ENCODE data around the gene SLC66A2.
A peak's percentile ranks its signal among the peaks of the same experiment; 100 is the strongest.
"Not testable (repeated sequence)": the region's sequence is repeated elsewhere in the genome, so short reads cannot be mapped to it uniquely, and the experiment has no call there.

SLC66A2 gene

DNA sequence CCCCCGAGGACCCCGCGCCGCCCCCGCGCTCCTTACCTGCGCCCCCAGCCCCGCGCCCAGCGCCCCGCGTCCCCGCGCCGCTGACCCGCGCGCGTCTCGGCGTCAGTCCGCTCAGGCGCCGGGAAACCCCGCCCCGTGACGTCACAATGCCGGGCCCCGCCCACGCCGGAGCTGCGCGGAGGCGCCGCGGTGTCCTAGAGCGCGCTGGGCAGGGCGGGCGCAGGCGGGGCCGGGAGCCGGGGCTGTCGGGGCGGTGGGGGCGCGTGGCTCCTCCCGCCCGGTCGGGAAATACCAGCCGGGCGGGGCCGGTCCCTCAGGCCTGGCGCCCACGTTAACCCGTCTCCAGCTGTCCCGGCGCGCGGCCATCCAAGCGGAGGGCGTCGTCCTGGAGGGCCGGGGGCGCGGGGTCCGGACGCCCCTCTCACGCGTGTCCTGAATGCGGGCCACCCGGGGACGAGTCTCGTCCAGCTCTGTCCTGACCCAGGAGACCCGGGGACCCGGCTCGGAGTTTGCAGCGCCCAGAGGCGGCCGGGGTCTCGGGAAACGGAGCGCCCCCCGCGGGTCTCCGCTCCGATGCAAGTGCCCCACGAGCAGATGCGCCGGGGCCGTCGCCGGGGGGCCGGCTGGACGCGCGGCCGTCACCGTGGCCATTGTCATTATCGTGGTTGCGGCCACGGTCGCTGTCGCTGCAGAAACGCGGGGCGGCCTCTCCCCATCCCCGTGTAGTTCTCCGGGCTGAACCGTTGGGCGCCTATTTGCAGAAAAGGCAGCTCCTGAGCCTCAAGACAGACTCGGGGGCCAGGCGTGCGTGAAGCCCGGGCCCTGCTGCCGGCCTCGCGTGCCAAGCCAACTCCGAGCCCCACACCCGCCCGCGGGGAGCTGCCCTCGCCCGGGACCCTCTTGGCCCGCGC lies at the start of gene SLC66A2:
TSS of gene SLC66A2 (minus strand) at position 109 of the 911 bp plus-strand sequence. CDS start 727 bp downstream, outside the sequence.
- DNase-seq: peak; percentile 79 to 90

DNA sequence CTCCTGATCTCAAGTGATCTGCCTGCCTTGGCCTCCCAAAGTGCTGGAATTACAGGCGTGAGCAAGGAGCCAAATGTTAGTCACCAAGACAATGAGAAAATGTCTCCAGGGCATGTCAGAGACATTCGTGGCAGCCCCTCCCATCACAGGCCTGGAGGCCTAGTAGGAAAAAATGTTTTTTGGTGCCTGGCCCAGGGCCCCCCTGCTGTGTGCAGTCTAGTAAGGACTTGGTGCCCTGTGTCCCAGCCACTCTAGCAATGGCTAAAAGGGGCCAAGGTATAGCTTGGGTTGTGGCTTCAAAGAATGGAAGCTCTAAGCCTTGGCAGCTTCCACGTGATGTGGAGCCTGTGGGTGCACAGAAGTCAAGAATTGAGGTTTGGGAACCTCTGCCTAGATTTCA lies 49.4 kb upstream of the SLC66A2 start:
- no peak for DNase-seq

DNA sequence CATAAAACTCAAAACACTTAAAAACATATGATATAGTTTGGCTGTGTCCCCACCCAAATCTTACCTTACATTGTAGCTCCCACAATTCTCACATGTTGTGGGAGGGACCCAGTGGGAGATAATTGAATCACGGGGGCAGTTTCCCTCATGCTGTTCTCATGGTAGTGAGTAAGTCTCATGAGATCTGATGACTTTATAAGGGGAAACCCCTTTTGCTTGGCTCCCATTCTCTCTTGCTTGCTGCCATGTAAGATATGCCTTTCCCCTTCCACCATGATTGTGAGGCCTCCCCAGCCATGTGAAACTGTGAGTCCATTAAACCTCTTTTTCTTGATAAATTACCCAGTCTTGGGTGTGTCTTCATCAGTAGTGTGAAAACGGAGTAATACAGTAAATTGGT lies 48.2 kb upstream of the SLC66A2 start:
- DNase-seq: not testable (repeated sequence)

DNA sequence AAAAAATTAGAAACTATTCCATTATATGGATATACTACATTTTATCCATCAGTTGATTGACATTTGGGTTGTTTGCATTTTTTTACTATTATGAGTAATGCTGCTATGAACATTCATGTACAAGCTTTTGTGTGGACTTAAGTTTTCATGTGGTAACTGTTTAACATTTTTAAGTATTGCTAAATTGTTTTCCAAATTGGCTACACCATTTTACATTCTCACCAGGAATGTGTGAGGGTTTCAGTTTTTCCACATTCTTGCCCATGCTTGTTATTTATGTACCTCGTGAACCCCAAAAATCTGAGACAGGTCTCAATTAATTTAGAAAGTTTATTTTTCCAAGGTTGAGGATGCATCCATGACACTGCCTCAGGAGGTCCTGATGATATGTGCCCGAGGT lies 40.0 kb upstream of the SLC66A2 start:
- DNase-seq: no peak

DNA sequence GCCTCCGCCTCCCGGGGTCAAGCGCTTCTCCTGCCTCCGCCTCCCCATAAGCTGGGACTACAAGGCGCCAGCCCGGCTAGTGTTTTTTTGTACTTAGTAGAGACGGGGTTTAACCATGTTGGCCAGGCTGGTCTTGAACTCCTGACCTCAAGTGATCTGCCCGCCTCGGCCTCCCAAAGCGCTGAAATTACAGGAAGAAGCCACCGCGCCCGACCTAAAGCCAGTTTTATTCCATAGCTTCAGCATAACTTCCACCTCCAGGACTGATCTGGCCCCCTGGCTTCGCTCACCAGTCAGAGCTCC lies 37.7 kb upstream of the SLC66A2 start:
- DNase-seq: no peak

DNA sequence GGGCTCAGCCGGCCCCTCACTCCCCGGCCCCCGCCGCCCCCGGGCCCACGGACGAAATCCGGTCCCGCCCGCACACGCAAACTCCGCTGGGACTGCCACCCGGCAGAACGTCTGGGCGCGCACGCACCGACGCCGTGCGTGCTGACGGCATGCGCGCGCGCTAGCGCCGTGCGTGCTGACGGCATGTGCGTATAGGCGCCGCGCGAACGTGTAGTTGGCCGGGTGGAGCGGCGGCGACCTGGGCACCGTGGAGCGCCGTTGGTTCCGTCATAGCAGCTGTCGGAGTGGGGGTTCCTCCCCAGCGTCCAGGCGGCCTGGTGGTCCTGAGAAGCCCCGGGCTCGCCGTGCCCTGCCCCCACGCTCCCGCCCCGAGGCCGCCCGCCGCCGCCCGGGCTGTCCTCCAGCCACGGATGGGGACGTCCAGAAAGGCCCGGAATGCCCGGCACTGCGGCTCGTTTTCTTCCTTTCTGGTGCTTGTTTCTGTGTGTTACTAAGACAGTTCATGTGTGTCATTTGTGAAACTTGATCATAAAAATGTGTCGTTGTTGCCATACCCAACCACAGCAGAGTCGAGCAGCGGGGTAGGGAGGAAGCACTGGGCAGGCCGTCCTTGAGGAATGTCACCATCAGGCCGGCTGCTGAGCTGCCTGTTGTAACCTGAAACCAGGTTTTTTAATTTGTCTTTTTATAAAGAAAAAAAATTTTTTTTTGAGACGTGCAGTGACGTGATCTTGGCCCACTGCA lies 37.2 kb upstream of the SLC66A2 start, which contains the start of gene TXNL4A:
TSS of gene TXNL4A (minus strand) at position 113 of the 744 bp plus-strand sequence. CDS start 171 bp downstream, outside the sequence.
- peak; percentile 82 to 88 for DNase-seq

DNA sequence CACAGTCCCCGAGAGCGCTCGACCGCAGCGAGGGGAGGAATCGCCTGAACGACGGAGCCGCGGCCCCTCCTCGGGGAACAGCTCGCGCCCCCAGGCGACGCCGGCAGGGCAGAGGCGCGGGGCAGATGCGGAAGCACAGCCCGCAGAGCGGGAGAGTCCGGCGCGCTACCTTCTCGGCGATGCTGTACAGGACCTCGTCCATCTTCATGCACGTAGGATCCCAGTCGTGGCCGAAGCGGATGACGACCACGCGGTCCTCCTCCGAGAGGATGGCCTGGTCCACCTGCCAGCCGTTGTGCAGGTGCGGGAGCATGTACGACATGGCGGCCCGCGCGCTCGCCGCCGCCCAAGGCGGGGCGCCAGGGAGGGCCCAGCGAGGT lies 36.6 kb upstream of the SLC66A2 start:
- DNase-seq: peak in 1 of 2 experiments; percentile 61

DNA sequence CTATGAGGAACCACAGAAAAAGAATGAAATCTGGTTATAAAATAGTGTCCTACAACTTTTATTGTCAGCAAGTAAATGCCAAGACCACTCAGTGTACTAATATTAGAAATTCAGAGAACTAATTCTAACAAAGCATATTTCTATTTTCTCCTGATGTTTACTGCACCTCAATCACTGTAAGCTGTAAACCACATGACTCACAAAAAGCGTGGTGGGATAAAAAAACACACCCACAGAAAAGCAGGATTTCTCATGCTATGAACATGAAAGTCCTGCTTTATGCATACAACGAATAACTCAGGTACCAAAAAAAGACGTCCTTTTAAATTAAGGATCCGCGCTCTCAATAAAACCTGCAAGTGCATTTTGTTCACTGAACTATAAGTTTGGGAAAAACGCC lies 36.1 kb upstream of the SLC66A2 start:
- DNase-seq: no peak

DNA sequence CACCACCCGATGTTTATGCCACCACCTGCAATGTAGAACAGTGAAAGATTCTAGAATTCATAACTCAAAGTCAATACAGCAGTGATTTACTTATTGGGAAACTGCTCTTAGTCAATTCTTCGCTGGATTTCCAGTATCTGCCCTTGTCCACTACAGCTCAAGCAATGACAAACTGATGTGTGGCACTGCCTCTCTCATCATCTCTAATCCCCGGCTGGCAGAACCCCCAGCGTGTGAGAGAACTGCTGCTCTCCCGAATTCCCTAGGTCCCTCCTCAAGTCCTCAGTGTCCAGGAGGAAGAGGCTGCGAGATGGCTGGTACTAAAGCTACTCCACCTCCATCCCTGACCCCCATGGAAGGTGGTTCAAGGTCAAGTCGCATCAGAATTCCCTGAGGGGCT lies 35.3 kb upstream of the SLC66A2 start:
- DNase-seq: no peak

DNA sequence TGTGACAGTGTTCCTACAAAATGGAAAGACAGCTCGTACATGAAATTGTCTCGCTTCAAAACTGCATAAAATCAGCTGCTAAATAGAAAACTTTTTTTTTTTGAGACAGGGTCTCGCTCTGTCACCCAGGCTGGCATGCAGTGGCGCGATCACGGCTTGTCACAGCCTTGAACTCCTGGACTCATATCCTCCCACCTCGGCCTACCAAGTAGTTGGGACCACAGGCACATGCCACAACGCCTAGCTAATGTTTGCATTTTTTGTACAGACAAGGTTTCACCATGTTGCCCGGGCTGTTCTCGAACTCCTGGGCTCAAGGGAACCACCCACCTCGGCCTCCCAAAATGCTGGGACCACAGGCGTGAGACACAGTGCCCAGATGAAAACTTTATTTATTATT lies 33.7 kb upstream of the SLC66A2 start:
- no peak for DNase-seq

DNA sequence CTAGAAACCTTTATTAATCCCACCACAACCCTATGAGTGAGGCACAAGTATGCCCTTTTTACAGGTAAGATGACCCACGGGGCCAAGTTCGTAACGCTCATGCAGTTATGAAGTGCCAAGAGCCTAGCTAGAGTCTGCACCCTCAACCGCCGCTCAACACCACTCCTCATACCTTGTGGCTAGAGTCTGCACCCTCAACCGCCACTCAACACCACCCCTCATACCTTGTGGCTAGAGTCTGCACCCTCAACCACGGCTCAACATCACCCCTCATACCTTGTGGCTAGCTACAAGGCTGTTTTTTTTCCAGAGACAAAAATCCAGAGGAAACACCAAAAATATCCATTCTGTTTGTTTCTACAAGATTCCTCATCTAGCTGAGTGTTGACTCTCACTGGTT lies 32.3 kb upstream of the SLC66A2 start:
- DNase-seq: no peak

DNA sequence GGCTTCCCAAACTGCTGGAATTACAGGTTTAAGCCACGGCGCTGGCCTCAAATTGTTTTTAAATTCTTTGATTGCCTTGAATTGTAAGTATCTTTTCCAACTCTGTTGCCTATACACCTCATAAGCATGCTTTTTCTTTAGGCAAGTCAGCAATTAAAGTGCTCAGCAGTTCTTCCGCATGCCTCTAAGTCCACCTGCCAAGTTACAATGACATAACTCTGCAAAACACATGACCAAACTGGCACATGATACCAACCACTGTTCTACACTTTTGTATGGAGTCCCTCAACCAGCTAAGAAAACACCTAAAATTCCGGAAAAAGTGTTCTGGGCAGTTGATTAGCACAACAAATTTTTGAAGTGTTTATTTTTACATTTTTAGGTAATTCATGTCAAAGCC lies 31.8 kb upstream of the SLC66A2 start:
- no peak for DNase-seq

DNA sequence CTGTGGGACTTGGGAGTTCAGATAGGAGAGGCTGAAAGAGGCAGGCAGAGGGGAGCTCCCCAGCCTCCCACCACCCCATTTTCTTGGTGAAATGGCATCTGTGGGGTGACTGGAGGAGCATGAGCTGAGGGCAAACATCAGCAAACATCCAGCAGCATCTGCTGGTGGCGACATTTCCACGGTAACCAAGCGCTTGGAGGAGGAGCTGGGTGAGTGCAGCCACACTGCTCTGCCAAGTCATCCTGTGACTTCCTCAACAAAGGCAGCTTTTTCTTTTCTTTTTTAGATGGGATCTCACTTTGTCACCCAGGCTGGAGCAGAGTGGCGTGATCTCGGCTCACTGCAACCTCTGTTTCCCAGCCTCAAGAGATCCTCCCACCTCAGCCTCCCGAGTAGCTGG lies 31.3 kb upstream of the SLC66A2 start:
- DNase-seq: no peak

DNA sequence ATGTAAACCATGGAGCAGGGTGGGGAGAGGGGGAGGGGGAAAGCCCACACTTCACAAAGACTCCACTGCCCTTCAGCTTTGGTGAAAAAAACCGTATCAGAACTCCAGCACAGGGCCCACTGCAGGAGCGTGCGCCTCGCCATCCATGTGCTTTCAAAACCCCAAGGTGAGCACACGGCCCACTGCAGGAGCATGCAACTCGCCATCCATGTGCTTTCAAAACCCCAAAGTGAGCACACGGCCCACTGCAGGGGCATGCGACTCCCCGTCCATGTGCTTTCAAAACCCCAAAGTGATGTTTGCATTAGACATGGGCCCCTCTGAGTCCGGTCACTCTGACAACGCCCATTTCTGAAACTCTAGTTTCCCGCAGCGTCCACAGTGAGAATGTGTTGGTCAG lies 29.1 kb upstream of the SLC66A2 start:
- DNase-seq: no peak

DNA sequence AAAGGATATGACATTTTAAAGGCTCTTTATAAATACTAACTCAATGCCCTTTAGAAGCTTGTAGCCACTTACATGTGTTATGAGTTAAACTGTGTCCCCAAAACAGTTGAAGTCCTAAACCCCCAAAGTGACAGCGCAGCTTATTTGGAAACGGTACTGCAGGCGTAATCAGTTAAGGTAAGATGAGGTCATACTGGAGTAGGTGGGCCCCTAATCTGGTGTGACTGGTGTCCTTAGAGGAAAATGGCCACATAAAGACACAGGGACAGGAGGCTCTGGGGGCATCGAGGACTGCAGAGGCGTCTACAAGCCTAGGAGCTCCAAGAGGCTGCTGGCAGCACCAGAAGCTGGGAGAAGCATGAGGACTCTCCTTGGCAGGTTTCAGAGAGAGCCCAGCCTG lies 28.4 kb upstream of the SLC66A2 start:
- DNase-seq: no peak

DNA sequence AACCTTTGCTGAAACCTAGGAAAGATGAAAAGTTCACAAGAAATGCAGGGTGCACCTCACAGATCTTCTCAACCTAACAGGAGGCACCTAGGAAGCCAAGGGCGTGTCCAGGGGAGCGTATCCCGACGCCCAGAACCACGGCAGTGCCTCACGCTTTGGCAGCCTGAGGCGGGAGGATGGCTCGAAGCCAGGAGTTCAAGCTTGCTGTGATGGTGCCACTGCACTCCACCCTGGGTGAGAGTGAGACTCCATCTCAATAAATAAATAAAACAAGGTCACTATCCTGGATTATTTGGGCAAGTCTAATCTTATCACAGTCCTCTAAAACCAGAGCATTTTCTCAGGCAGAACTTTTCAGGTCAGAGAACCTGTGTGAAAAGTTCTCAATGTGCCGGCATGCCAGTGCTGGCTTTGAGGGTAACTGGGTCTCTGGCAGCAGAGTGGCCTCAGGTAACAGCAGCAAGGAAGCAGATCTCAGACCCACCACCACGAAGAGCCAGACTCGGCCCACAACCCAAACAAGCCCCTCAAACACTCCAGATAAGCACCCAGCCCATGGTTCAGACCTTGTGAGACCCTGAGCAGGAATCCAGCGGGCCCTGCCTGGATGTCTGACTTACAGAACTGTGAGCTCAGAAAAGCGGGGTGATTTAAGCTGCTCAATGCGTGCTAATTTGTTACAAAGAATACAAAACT lies 24.7 kb upstream of the SLC66A2 start:
- DNase-seq: no peak

DNA sequence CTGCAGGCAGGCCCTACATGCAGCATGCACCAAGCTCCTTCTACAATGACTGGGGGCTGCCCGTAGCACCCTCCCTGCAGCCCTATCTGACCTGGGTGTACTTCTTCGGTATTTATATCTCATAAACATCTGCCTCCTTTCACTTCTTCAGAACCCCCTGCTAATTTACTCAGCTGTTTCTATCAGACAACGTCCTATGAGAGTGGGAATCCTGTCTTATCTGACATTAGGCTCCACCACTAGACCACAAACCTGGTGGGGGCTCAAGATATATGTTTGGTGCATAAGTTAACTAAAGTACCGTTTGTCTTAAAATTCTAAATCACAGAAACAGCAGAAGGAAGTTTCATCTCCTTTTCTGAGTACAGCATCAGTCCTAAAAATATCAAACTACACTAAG lies 23.6 kb upstream of the SLC66A2 start:
- DNase-seq: no peak

DNA sequence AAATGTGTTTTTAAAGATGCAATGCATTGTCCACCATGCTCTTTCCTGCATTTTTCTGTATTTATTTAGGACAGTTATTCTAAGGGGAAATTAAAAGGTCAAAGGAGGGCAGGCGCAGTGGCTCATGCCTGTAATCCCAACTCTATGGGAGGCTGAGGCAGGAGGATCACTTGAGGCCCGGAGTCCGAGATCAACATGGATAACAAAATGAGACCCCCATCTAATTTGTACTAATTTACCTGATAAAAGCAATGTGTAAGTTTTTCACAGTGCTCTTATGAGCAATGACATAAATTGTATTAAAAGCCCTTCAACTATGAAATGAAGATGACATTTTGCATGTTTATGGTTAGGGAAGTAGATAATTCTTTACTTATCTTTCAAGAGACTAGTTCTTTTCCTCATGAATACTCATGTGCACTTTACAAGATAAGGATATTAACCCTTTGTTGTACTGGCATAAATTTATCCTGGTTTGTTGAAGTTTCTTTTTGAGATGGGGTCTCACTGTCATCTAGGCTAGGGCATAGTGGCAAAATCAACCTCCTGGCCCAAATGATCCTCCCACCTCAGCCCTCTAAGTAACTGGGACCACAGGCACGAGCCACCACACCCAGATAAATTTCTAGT lies 22.7 kb upstream of the SLC66A2 start:
- DNase-seq: no peak

DNA sequence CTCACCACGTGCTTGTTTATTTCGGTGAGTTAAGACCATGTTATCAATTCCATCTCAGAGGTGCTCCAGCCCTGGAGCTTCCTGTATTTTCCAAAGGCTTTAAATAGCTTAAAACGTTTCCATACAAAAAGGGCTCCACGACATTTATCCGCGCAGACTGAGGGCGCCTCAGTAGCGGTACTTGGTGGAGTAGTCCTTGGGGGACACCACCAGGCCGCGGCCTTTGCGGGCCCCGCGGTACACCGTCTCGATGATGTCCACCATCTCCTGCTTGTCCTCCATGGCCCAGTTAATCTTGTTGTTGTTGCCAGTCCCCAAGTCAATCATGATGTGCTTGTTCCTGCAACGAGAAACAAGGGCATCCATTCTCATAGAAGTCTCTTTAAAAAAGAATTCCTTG lies 22.1 kb upstream of the SLC66A2 start:
- DNase-seq: no peak

DNA sequence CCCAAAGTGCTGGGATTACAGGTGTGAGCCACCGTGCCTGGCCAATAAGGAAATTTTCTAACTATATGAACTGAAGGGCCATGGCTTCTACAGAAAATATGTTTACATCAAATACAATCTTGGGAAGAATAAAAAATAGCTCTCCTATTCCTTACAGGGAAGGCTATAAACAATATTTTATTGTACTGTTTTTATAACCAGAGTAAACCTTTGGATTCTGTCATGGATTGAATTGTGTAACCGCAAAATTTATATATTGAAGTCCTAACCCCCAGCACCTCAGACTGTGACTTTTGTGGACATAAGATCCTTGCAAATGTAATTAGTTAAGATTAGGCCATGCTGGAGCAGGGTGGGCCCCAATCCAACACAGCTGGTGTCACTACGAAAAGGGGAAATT lies 21.3 kb upstream of the SLC66A2 start:
- no peak for DNase-seq

DNA sequence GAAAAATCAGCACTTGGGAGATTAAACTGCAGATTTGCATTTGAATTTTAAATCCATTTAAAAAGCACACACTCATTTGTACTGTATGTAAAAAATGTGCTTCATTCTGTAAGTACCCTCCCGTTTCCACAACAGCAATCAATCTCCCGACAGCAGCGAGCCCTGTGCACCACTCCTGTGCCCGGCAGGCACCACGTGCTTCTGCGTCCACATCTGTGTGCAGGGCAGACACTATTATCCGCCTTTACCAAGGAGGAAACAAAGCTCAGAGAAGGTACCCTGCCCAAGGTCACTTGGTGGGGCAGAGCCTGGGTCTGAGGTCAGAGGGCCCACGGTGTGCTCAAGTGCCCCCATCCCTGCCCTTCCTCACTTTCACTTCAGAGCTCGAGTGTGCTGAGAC lies 20.5 kb upstream of the SLC66A2 start:
- no peak for DNase-seq

DNA sequence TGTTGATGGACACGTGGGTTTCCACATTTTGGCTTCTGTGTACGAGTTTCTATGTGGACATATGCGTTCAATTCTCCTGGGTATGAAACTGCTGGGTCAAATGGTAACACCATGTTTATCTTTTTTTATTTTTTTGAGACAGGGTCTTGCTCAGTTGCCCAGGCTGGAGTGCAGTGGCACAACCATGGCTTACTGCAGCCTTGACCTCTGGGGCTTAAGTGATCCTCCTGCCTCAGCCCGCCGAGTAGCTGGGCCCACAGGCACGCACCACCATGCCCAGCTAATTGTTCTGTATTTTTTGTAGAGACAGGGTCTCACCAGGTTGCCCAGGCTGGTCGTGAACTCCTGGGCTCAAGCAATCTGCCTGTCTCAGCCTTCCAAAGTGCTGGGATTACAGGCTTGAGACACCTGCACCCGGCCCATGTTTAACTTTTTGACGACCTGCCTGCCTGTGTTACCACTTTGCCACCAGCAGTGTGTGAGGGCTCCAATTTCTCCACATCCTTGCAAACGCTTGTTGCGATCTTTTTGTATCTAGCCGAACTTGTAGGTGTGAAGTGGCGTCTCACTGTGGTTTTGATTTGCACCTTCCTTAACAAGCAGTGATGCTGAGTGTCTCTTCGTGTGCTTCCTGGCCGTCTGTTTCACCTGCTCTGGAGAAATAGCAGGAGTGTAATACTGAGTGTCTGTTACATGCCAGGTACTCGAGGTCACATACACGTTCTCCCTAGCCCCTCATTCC lies 19.9 kb upstream of the SLC66A2 start:
- DNase-seq: no peak
